Parathyroid adenoma (tissue), 2 donors: ENCODE data around the gene TMEM131.

Experiments used
- H2AFZ ChIP-seq: fragments of 300-600 bp; sonication (generic); one replicate; pipeline ENCODE4 v1.7.0; 2017; ENCODE audit warnings: antibody characterized with exemption, mild to moderate bottlenecking
- H3K27ac ChIP-seq: fragments of 300-600 bp; sonication (generic); one replicate; pipeline ENCODE4 v1.7.0; 2017
- H3K27me3 ChIP-seq: fragments of 300-600 bp; sonication (generic); one replicate; pipeline ENCODE4 v1.7.0; 2017; ENCODE audit warnings: low read length; ENCODE audit not compliant: control insufficient read depth, insufficient read depth
- H3K36me3 ChIP-seq: fragments of 300-600 bp; sonication (generic); one replicate; pipeline ENCODE4 v1.7.0; 2017; ENCODE audit warnings: low read length; ENCODE audit not compliant: control insufficient read depth, insufficient read depth
- H3K4me1 ChIP-seq: fragments of 300-600 bp; sonication (generic); one replicate; pipeline ENCODE4 v1.7.0; 2017; ENCODE audit warnings: control low read depth
- H3K4me2 ChIP-seq: fragments of 300-600 bp; sonication (generic); one replicate; pipeline ENCODE4 v1.7.0; 2017; ENCODE audit warnings: low read length
- H3K4me3 ChIP-seq: fragments of 300-600 bp; sonication (generic); one replicate; pipeline ENCODE4 v1.7.0; 2017; ENCODE audit warnings: low read depth, low read length
- H3K79me2 ChIP-seq: fragments of 300-600 bp; sonication (generic); one replicate; pipeline ENCODE4 v1.7.0; 2017; ENCODE audit warnings: control low read depth
- H3K9ac ChIP-seq: fragments of 300-600 bp; sonication (generic); one replicate; pipeline ENCODE4 v1.7.0; 2017; ENCODE audit warnings: mild to moderate bottlenecking
- H3K9me3 ChIP-seq: fragments of 300-600 bp; sonication (generic); one replicate; pipeline ENCODE4 v1.7.0; 2017; ENCODE audit warnings: low read length; ENCODE audit not compliant: control insufficient read depth
- TF ChIP-seq, protein P1 (sequence below): fragments of 300-600 bp; sonication (generic); IDR thresholded peaks from one replicate; pipeline ENCODE4 v1.7.0; 2017; ENCODE audit warnings: antibody characterized with exemption, mild to moderate bottlenecking
- donor health status: primary hyperparathyroidism.

The TMEM131 gene

DNA sequence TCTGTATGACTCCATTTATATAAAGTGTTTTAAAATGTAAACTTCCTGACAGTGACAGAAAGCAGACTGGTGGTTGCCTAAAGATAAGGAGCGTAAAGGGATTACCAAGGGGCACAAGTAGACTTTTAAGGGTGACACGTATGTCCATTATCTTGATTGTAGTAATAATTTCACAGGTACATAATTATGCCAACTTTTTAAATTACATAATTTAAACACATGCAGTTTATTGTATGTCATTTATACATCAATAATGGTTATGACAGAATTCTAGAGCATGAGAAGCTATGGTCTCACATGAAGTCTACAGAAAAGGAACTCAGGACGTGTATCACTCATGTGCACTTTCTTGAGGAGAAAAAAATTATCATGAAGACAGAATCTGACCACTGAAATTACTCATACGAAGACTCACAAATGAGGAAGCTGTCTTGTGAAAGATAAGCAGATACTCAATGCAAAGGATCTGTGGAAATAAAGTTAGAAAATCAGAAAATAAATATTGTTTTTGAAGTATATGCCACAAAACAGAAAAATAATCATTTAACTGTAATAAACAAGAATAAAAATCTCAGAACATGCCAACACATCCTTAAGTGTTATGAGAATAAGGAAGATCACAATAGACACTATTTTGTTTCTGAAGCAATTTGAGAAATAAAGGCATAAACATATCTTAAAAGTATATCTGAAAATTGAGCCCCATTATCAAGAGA is 84.4 kb downstream of the TMEM131 start:
- Histone ChIP-seq H2AFZ (no peak overlapping the region), H3K36me3 (no peaks in the 10 kb centered on the region), H3K9ac (no peak overlapping the region), H3K4me2 (no peak overlapping the region), H3K27me3 (no peaks in the 10 kb centered on the region), H3K79me2 (peaks cover 7% of the 10 kb centered on the region), H3K9me3 (no peaks in the 10 kb centered on the region), H3K4me1 (peaks cover 8% of the 10 kb centered on the region), H3K27ac (no peak overlapping the region), H3K4me3 (no peak overlapping the region)
- TF ChIP-seq, protein P1, sequence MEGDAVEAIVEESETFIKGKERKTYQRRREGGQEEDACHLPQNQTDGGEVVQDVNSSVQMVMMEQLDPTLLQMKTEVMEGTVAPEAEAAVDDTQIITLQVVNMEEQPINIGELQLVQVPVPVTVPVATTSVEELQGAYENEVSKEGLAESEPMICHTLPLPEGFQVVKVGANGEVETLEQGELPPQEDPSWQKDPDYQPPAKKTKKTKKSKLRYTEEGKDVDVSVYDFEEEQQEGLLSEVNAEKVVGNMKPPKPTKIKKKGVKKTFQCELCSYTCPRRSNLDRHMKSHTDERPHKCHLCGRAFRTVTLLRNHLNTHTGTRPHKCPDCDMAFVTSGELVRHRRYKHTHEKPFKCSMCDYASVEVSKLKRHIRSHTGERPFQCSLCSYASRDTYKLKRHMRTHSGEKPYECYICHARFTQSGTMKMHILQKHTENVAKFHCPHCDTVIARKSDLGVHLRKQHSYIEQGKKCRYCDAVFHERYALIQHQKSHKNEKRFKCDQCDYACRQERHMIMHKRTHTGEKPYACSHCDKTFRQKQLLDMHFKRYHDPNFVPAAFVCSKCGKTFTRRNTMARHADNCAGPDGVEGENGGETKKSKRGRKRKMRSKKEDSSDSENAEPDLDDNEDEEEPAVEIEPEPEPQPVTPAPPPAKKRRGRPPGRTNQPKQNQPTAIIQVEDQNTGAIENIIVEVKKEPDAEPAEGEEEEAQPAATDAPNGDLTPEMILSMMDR = no peak

DNA sequence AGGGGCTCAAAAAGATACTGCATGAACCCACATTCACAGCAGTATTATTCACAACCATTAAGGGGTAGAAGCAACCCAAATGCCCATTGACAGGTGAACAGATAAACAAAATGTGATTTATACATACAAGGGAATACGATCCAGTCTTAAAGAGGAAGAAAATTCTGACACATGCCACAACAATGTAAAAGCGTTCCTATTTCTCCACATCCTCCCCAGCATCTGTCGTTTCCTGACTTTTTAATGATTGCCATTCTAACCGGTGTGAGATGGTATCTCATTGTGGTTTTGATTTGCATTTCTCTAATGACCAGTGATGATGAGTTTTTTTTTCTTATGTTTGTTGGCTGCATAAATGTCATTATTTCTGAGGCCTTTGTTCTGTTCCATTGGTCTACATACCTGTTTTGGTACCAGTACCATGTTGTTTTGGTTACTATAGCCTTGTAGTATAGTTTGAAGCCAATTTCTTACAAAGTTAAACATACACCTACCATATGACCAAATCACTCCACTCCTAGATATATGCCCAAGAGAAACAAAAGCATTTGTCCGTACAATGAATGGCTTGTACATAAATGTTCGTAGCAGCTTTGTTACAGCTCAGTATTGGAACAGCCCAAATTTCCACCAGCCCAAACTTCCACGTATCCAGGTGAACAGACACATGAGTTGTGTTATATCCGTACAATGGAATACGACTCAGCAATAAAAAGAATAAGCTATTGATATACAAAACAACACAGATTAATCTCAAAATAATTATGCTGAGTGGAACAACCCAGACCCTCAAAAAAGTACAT is 85.1 kb downstream of the TMEM131 start:
- peaks cover 13% of the 10 kb centered on the region for H3K4me1 ChIP-seq
- peaks cover 3% of the 10 kb centered on the region for H3K79me2 ChIP-seq
- no peaks in the 10 kb centered on the region for H3K27me3 ChIP-seq
- no peak overlapping the region for H3K4me3 ChIP-seq
- no peak overlapping the region for H3K9ac ChIP-seq
- no peak overlapping the region for H2AFZ ChIP-seq
- TF ChIP-seq, protein P1 = no peak
- no peaks in the 10 kb centered on the region for H3K9me3 ChIP-seq
- no peak overlapping the region for H3K27ac ChIP-seq
- H3K36me3 ChIP-seq = no peaks in the 10 kb centered on the region
- H3K4me2 ChIP-seq = no peak overlapping the region

GRCh38 chr2:97908208-97908676 is 87.5 kb downstream of the TMEM131 start:
- no peak overlapping the region for H3K27ac ChIP-seq
- no peaks in the 10 kb centered on the region for H3K36me3 ChIP-seq
- H3K27me3 ChIP-seq = no peaks in the 10 kb centered on the region
- no peak overlapping the region for H3K9ac ChIP-seq
- H3K4me2 ChIP-seq = no peak overlapping the region
- H3K4me1 ChIP-seq = peaks cover 16% of the 10 kb centered on the region
- H3K9me3 ChIP-seq = no peaks in the 10 kb centered on the region
- no peaks in the 10 kb centered on the region for H3K79me2 ChIP-seq
- TF ChIP-seq, protein P1 = no peak
- H3K4me3 ChIP-seq = no peak overlapping the region
- no peak overlapping the region for H2AFZ ChIP-seq

DNA sequence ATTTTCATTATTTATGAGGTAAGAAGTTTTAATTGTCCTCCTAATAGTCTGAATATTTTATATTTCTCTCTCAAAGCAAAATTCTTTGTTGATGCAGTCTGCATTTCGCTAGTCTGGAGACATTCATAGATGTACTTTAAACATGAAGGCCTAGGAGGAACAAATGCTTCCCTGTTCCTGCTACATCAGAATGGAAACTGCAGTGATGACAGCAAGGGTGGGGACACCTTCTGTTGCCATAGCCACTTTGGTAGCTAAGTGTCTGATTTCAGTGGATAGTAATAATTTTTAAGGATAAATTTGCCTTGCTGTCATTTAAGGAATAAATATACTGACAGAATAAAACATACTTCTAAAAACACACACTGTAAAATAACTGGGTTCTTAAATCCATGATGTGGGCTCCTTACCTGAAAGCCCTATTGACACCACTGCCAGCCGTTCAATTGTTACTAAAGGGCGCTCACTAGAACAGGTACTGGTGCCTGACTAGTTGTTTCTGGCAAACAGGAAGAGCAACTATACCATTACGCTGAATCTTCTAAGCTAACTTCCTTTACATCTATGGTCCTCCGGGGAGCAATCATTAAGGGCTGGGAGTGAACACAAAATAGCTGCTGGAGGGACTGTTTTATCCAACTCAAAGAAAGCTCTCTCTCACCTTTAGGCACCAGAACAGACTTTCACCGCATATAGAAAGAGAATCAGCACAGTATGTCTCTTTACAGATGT is 88.2 kb downstream of the TMEM131 start:
- Histone ChIP-seq H3K79me2 (peaks cover 2% of the 10 kb centered on the region), H3K9me3 (no peaks in the 10 kb centered on the region)

More for the DNA sequence above, 88.2 kb downstream of the TMEM131 start:
- Histone ChIP-seq H3K4me1 (peaks cover 20% of the 10 kb centered on the region), H2AFZ (no peak overlapping the region), H3K9ac (no peak overlapping the region), H3K4me2 (no peak overlapping the region), H3K27ac (no peak overlapping the region), H3K36me3 (no peaks in the 10 kb centered on the region), H3K27me3 (no peaks in the 10 kb centered on the region), H3K4me3 (no peak overlapping the region)
- TF ChIP-seq, protein P1 = no peak
